GM21423 (cell line): ENCODE measurements around the gene ARHGAP45.

ENCODE experiments used
- ATAC-seq: cut with Tn5 transposase; IDR thresholded peaks from one replicate; pipeline ENCODE4 v1.9.1; 2021; ENCODE audit warnings: mild to moderate bottlenecking, moderate library complexity; ENCODE audit not compliant: unreplicated experiment

The ARHGAP45 gene

DNA sequence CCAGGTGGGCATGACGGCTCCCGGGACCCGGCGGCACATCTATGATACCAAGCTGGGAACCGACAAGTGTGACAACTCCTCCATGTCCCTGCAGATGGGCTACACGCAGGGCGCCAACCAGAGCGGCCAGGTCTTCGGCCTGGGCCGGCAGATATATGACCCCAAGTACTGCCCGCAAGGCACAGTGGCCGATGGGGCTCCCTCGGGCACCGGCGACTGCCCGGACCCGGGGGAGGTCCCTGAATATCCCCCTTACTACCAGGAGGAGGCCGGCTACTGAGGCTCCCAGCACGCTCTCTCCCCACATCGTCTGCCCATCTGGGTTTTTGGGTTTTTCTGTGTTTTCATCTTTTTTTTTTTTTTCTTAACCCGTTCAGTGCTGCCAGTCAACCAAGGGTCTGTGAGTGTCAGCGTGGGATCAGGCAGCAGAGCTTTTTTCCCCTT is 29.3 kb upstream of the ARHGAP45 start:
- ATAC-seq = no peak

DNA sequence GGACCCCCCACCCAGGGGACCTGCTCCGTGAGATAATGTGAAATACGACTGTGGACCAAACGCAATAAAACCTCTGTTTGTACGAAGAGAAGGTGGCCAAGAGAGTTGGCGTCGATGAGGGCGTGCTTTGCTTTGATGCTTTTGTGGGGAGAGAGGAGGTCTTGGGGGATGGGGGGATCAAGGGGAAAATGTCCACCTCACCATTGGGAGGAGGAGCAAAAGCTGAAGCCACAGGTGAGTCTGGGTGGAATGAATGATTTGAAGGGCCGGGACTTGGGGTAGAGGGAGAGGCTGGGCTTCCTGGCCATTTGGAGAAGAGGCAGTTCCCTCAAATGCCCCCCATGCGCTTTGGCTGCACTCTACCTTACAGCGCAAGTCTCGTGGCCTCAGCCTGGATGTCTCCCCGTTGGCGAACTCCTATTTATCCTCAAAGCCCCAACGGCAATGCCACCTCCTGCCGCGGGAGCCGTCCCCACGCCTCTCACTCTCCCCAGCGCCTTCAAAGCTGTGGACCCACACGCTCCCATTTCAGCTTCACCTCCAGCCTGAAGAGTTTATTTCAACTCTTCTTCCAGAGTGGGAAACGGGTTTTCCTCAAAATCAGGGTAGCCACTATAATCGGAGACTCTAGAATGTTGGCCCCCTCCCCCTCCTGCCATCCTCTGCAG is 27.9 kb upstream of the ARHGAP45 start:
- no peak for ATAC-seq

DNA sequence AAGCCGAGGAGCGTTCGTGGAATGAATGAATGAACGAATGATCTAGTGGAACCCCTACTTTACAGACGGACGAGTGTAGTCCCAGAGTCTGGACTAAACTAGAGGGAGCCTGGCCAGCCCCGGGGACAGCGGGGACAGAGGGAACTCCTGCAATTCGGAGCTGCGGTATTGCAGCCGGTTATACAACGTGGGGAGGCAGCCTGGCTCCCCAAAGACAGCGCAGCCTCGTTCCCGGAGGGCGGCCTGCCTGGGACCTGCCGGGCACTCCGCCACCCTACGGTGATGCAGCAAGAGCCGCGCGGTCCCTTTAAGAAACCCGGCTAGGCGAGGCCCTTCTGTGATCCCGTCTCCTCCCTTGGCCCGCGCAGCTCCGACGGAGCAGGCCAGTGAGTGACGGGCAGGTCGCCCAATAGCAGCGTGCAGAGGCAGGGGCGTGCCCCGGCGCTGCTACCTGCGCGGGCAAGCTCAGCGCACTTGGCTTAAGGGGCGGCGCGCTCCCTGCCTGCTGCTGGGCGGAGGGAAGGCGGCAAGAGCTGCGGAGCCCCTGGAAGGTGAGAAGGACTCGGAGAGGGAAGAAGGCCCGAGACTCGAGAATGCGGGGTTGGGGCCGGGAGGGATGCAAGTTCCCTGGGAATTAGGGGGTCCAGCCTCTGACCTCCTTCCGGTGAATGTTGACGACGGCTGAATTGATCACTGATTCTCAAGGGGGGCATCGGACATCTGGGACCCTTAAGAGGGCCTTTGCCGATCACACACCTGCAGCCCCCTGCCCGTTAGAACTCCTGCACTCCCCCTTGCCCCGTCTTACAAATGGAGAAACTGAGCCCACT is 27.1 kb upstream of the ARHGAP45 start, which contains the start of gene ABCA7:
Gene ABCA7, plus strand, starts transcription at position 462 of the 830 bp plus-strand sequence. CDS start 1,255 bp downstream, outside the sequence.
- peak; percentile 71 for ATAC-seq

DNA sequence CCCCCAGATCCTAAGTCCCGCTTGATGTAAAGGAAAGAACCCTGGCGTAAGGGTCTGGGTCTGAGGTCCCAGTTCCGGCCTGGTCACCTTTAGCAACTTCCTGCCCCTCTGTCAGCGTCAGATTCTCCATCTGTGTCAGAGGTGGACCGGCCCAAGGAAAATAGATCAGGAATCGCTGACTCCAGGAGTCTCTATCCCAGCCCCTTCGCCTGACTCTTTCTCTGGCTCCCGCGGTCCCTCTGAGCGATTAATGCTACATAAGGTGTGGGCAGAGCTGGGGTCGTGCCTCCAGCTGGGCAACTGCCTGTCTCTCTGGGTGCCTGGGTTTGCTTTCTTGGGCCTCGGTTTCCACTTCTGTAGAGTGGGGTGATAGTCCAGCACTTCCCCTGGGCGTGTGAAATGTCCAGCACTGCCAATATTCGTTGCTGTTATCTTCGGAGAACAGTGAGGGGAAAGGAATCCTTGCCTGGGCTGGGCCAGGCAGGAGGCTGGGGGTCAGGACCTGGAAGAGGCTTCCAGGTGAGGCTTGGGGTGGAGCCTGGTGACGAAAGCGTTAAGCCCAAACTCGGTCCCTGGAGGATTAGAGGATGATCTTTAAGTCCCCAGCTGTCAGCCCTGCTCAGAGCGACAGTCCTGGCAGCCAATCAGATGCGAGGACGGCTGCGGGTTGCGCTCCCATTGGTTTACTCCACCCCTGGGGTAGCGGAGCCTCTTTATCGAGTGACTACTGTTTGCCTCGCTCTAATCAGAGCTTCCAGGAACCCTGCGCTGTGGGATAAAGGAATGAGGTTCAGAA is 26.3 kb upstream of the ARHGAP45 start:
- peak; percentile 37 for ATAC-seq

DNA sequence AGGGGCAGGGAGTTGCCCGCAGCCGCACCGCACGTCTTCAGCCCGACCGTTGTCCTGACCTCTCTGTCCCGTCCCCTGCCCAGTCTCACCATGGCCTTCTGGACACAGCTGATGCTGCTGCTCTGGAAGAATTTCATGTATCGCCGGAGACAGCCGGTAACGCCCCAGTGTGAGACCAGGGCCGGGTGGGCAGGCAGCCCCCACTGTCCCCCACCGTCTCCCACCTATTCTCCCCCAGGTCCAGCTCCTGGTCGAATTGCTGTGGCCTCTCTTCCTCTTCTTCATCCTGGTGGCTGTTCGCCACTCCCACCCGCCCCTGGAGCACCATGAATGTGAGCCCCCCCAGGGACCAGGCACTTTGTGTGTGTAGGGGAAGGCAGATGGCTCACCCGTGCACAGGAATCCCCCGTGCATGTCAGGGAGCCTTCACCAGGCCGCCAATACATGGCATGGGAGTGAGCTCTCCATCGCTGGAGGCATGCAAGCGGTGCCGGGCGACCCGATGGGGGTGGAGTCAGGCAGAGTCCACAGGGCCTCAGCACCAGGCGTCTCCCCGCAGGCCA is 25.6 kb upstream of the ARHGAP45 start:
- no peak for ATAC-seq

DNA sequence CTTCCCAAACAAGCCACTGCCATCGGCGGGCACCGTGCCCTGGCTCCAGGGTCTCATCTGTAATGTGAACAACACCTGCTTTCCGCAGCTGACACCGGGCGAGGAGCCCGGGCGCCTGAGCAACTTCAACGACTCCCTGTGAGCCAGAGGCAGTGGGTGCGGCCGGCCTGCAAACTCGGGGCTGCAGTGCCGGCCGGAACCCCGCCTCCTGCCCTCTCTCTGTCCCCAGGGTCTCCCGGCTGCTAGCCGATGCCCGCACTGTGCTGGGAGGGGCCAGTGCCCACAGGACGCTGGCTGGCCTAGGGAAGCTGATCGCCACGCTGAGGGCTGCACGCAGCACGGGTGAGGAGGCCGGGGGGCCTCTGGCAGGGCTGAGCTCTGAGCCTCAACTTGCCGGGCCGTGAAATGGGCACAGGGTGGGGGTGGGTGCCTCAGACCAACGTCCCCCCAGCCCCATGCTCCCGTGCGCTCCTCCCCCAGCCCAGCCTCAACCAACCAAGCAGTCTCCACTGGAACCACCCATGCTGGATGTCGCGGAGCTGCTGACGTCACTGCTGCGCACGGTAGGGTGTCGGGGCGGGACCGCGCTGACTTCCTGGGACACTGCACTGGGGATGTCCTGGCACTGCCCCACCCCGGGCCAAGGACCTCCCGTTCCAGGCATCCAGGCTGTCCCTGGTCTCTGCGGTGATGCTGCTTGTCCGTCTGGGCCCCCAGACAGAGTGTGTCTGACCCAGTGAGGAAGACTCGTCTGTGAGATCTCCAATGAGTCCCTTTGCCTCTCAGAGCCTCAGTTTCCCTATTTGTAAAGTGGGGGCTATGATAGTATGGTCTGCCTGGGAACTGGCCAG is 24.9 kb upstream of the ARHGAP45 start:
- no peak for ATAC-seq

DNA sequence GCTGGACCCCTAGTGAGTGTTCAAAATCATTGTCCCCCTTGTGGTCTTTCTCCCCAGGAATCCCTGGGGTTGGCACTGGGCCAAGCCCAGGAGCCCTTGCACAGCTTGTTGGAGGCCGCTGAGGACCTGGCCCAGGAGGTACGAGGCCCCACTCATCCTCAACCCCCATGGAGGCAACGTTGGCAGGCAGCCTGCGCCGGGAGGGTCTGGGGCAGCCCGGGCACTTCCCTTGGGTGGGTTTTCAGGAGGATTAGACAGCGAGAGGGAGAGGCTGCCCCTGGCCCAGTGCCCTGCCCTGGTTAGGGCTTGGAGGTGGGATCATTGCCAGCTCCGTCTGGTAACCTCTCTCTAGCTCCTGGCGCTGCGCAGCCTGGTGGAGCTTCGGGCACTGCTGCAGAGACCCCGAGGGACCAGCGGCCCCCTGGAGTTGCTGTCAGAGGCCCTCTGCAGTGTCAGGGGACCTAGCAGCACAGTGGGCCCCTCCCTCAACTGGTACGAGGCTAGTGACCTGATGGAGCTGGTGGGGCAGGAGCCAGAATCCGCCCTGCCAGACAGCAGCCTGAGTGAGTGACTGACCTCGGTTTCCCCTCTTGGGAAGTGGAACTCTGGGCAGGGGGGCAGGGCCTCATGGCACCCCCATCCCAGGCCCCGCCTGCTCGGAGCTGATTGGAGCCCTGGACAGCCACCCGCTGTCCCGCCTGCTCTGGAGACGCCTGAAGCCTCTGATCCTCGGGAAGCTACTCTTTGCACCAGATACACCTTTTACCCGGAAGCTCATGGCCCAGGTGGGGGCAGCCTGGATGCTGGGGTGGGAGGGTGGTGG is 24.1 kb upstream of the ARHGAP45 start:
- no peak for ATAC-seq

DNA sequence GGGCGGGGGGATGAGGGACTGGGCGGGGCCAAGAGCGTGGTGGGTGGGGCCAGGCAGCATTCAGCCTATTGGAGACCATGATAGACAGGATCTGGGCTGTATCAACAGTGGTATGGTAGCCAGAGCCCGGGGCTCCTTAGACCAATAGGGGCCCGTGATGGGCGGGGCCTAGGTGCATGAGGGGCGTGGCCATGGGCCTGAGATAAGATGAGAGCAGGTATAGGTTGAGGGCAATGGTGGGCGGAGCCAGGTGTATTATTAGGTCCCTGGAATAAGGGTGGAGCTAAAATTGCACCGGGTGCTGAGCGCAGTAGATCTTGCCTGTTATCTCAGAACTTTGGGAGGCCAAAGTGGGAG is 21.7 kb upstream of the ARHGAP45 start:
- no peak for ATAC-seq

DNA sequence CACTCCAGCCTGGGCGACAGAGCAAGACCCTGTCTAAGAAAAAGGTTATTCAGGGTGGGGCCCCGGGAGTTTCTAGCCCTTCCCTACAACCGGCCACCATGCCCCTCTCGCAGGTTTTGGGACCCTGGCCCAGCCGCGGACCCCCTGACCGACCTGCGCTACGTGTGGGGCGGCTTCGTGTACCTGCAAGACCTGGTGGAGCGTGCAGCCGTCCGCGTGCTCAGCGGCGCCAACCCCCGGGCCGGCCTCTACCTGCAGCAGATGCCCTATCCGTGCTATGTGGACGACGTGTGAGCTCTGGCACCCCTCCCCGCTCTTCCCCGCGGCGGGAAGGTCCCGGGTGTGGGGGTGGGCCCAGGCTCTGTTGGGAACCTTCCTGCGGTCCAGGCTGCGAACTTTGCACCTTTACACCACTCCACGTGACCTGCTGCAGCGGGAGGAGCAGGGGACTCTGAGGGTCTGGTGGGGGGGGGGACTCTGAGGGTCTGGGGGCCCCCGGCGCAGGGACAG is 20.8 kb upstream of the ARHGAP45 start:
- ATAC-seq = no peak

DNA sequence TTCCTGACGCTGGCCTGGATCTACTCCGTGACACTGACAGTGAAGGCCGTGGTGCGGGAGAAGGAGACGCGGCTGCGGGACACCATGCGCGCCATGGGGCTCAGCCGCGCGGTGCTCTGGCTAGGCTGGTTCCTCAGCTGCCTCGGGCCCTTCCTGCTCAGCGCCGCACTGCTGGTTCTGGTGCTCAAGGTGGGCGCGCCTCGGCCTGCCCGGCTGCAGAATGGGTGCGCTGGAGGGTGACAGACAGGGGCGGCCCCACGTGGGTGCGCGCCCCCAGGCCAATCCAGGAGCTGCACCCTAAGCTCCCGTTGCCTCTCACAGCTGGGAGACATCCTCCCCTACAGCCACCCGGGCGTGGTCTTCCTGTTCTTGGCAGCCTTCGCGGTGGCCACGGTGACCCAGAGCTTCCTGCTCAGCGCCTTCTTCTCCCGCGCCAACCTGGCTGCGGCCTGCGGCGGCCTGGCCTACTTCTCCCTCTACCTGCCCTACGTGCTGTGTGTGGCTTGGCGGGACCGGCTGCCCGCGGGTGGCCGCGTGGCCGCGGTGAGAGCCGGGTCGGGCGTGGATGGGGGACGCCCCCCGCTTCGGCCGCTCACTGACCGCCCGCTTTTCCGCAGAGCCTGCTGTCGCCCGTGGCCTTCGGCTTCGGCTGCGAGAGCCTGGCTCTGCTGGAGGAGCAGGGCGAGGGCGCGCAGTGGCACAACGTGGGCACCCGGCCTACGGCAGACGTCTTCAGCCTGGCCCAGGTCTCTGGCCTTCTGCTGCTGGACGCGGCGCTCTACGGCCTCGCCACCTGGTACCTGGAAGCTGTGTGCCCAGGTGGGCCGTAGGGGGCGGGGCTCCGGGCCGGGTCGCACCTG is 19.9 kb upstream of the ARHGAP45 start:
- ATAC-seq = no peak

DNA sequence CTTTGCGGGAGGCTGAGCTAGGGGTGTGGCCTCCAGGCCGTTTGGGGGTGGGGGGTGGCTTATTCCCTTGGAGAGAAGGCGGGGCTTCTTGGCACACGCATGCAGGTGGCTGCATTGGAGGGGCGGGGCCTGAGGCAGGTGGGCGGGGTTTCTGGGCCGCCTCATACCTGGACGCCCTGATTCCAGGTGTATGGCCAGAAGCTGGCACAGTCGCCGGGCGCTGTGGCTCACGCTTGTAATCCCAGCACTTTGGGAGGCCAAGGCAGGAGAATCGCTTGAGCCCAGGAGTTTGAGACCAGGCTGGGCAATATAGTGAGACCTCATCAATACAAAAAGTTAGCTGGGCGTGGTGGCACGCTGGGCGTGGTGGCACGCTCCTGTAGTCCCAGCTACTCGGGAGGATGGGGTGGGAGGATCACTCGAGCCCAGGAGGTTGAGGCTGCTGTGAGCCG is 19.2 kb upstream of the ARHGAP45 start:
- no peak for ATAC-seq

DNA sequence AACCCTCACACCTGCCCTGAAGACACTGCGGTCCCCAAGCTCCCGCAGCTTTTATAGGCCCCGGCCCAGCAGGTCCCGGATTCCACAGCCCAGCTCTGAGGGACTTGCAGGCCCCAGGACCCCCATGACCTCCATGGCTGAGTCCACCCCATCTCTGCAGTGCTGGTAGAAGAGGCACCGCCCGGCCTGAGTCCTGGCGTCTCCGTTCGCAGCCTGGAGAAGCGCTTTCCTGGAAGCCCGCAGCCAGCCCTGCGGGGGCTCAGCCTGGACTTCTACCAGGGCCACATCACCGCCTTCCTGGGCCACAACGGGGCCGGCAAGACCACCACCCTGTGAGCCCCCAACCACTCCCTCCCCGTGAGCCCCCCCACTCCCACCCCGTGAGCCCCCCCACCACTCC is 17.9 kb upstream of the ARHGAP45 start:
- ATAC-seq = no peak

DNA sequence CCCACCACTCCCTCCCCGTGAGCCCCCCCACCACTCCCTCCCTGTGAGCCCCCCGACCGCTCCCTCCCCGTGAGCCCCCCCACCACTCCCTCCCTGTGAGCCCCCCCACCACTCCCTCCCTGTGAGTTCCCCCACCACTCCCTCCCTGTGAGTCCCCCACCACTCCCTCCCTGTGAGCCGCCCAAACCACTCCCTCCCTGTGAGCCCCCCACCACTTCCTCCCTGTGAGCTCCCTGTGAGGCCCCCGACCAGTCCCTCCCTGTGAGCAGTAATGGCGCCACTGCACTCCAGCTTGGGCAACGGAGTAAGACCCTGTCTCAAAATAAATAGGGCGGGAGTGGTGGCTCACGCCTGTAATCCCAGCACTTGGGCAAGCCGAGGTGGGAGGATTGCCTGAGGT is 17.2 kb upstream of the ARHGAP45 start:
- ATAC-seq = no peak

DNA sequence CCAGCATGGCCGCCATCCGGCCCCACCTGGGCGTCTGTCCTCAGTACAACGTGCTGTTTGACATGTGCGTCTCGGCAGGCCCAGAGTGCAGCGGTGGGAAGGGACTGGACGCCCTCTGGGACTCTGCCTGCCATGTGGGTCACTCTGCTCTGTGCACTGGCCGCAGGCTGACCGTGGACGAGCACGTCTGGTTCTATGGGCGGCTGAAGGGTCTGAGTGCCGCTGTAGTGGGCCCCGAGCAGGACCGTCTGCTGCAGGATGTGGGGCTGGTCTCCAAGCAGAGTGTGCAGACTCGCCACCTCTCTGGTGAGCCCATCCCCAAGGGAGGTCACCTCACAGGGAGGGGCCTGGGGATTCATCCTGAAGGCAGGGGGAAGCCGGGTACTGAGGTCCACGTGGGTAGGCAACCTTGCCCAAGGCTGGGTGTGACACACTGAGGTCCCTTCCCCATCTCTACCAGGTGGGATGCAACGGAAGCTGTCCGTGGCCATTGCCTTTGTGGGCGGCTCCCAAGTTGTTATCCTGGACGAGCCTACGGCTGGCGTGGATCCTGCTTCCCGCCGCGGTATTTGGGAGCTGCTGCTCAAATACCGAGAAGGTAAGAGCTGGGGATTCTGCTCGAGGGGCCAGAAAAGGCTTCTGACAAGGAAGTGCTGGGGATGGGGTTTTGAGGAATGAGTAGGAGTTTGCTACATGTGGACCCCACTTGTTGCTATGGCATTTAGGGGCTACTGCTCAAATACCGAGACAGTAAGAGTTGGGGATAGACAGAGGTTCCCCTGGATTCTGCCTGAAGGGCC is 15.8 kb upstream of the ARHGAP45 start:
- no peak for ATAC-seq

DNA sequence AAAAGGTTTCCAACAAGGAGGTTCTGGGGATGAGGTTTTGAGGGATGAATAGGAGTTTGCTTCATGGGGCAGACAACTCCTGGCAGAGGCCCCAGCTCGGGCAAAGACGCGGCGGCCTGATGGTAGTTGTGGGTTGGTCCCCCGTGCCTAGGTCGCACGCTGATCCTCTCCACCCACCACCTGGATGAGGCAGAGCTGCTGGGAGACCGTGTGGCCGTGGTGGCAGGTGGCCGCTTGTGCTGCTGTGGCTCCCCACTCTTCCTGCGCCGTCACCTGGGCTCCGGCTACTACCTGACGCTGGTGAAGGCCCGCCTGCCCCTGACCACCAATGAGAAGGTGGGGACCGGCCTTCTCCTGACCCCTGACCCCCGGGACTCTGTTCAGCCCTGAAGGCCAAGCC is 15.2 kb upstream of the ARHGAP45 start:
- ATAC-seq = no peak

DNA sequence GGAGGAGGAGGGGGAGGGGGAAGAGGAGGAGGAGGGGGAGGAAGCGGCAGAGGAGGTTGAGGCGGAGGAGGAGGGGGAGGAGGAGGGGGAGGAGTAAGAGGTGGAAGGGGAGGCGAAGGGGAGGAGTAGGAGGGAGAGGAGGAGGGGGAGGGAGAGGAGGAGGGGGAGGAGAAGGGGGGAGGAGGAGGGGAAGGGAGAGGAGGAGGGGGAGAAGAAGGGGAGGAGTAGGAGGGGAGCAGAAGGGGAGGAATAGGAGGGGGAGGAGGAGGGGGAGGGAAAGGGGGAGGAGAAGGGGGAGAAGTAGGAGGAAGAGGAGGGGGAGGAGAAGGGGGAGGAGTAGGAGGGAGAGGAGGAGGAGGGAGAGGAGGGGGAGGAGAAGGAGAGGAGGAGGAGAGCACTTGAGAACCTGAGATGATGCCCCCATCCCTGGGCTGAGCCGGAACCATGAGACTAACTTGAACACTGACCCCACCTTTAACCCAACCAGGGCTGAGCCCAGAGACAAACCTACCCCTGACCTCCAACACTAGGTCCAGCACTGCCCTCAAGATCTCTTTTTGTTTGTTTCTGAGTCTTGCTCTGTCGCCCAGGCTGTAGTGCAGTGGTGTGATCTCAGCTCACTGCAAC is 14.5 kb upstream of the ARHGAP45 start:
- no peak for ATAC-seq
